Stimulated activated effector memory CD8-positive, alpha-beta T cell treated with anti-CD3 and anti-CD28 coated beads, Interleukin-12 subunit alpha, Interleukin-12 subunit beta, amount 100 ng/mL, for 72 hours (primary cell): ENCODE data around the gene HACD1.

Experiments used
- ATAC-seq: fragments of 150-1000 bp; cut with Tn5 transposase; 2 replicates; pipeline ENCODE4 v1.10.0; 2021
- DNase-seq, 2 donors: peaks; one replicate each; pipeline ENCODE4 v3.0.0; 2021 to 2022; ENCODE audit warnings: low spot score in 2 of 2
- H3K27ac Mint-ChIP-seq: one replicate; pipeline ENCODE4 v1.8.0; 2022; ENCODE audit warnings: mild to moderate bottlenecking, mixed read lengths
- H3K36me3 Mint-ChIP-seq: one replicate; pipeline ENCODE4 v1.8.0; 2022; ENCODE audit warnings: mild to moderate bottlenecking, mixed read lengths
- H3K4me1 Mint-ChIP-seq: one replicate; pipeline ENCODE4 v1.8.0; 2022; ENCODE audit warnings: mixed read lengths
- H3K4me3 Mint-ChIP-seq: one replicate; pipeline ENCODE4 v1.8.0; 2022; ENCODE audit warnings: mild to moderate bottlenecking, mixed read lengths
- H3K9me3 Mint-ChIP-seq: one replicate; pipeline ENCODE4 v1.8.0; 2022; ENCODE audit warnings: mixed read lengths

The HACD1 gene

GRCh38 chr10:17564911-17565310 is 52.3 kb downstream of the HACD1 start:
- DNase-seq (no peak), ATAC-seq (no peak)
- Mint-ChIP-seq H3K36me3 (no peaks in the 10 kb centered on the region), H3K4me3 (no peak overlapping the region), H3K4me1 (no peaks in the 10 kb centered on the region), H3K9me3 (no peaks in the 10 kb centered on the region), H3K27ac (no peak overlapping the region)

GRCh38 chr10:17563452-17563851 is 53.7 kb downstream of the HACD1 start:
- H3K9me3 Mint-ChIP-seq, result no peaks in the 10 kb centered on the region
- H3K4me1 Mint-ChIP-seq, result no peaks in the 10 kb centered on the region
- no peak for DNase-seq

GRCh38 chr10:17562614-17563013 is 54.6 kb downstream of the HACD1 start:
- Mint-ChIP-seq H3K36me3 (no peaks in the 10 kb centered on the region), H3K4me1 (no peaks in the 10 kb centered on the region), H3K9me3 (no peaks in the 10 kb centered on the region), H3K27ac (no peak overlapping the region), H3K4me3 (no peak overlapping the region)
- ATAC-seq (no peak), DNase-seq (no peak)

More at GRCh38 chr10:17563452-17563851, 53.7 kb downstream of the HACD1 start:
- Mint-ChIP-seq H3K4me3 (no peak overlapping the region), H3K36me3 (no peaks in the 10 kb centered on the region), H3K27ac (no peak overlapping the region)
- no peak for ATAC-seq

- H3K27ac Mint-ChIP-seq, result no peak overlapping the region
- no peaks in the 10 kb centered on the region for H3K4me1 Mint-ChIP-seq
- no peak overlapping the region for H3K4me3 Mint-ChIP-seq
- ATAC-seq (no peak), DNase-seq (no peak)
- H3K9me3 Mint-ChIP-seq, result no peaks in the 10 kb centered on the region
- no peaks in the 10 kb centered on the region for H3K36me3 Mint-ChIP-seq
Observed at GRCh38 chr10:17561111-17561510, 56.1 kb downstream of the HACD1 start.

- DNase-seq (no peak), ATAC-seq (no peak)
- H3K4me3 Mint-ChIP-seq, result no peak overlapping the region
- no peaks in the 10 kb centered on the region for H3K9me3 Mint-ChIP-seq
- H3K36me3 Mint-ChIP-seq, result no peaks in the 10 kb centered on the region
- no peaks in the 10 kb centered on the region for H3K4me1 Mint-ChIP-seq
- H3K27ac Mint-ChIP-seq, result no peak overlapping the region
Observed at GRCh38 chr10:17557459-17557858, 59.7 kb downstream of the HACD1 start.

GRCh38 chr10:17548770-17549169 is 68.4 kb downstream of the HACD1 start:
- H3K4me3 Mint-ChIP-seq, result no peak overlapping the region
- H3K36me3 Mint-ChIP-seq, result no peaks in the 10 kb centered on the region
- H3K27ac Mint-ChIP-seq, result no peak overlapping the region
- ATAC-seq, result no peak
- no peak for DNase-seq
- no peaks in the 10 kb centered on the region for H3K4me1 Mint-ChIP-seq
- no peaks in the 10 kb centered on the region for H3K9me3 Mint-ChIP-seq

GRCh38 chr10:17548162-17548561 is 69.0 kb downstream of the HACD1 start:
- Mint-ChIP-seq H3K27ac (no peak overlapping the region), H3K4me3 (no peak overlapping the region), H3K4me1 (no peaks in the 10 kb centered on the region), H3K9me3 (no peaks in the 10 kb centered on the region), H3K36me3 (no peaks in the 10 kb centered on the region)
- DNase-seq, result no peak
- no peak for ATAC-seq

- no peak for ATAC-seq
- H3K4me3 Mint-ChIP-seq, result no peak overlapping the region
- H3K4me1 Mint-ChIP-seq, result no peaks in the 10 kb centered on the region
- DNase-seq, result no peak
- H3K27ac Mint-ChIP-seq, result no peak overlapping the region
- no peaks in the 10 kb centered on the region for H3K9me3 Mint-ChIP-seq
- no peaks in the 10 kb centered on the region for H3K36me3 Mint-ChIP-seq
Observed at GRCh38 chr10:17547060-17547459, 70.1 kb downstream of the HACD1 start.

- Mint-ChIP-seq H3K36me3 (no peaks in the 10 kb centered on the region), H3K27ac (no peak overlapping the region), H3K4me1 (no peaks in the 10 kb centered on the region), H3K4me3 (no peak overlapping the region), H3K9me3 (no peaks in the 10 kb centered on the region)
- DNase-seq (no peak), ATAC-seq (no peak)
Observed at GRCh38 chr10:17544465-17544864, 72.7 kb downstream of the HACD1 start.
